Type B pancreatic cell (in vitro differentiated cells): Measurements from ENCODE around the gene RNF217. TPM values are rescaled to one million over a fixed set of nuclear protein-coding genes. Genes with fewer than 3 reads are reported as not detected.

Experiments used
- DNase-seq: peaks from one replicate; pipeline ENCODE4 v3.0.0; 2021; ENCODE audit warnings: mixed read lengths; ENCODE audit not compliant: unreplicated experiment; ENCODE audit errors: extremely low spot score
- H3K27ac Mint-ChIP-seq: 2 replicates; pipeline ENCODE4 v1.8.0; 2021; ENCODE audit warnings: mild to moderate bottlenecking, mixed read lengths
- H3K27me3 Mint-ChIP-seq: 2 replicates; pipeline ENCODE4 v1.8.0; 2021; ENCODE audit warnings: mixed read lengths
- H3K36me3 Mint-ChIP-seq: 2 replicates; pipeline ENCODE4 v1.8.0; 2021; ENCODE audit warnings: mixed read lengths
- H3K4me1 Mint-ChIP-seq: one replicate; pipeline ENCODE4 v1.8.0; 2021; ENCODE audit warnings: mixed read lengths; ENCODE audit not compliant: unreplicated experiment
- H3K4me3 Mint-ChIP-seq: 2 replicates; pipeline ENCODE4 v1.8.0; 2021; ENCODE audit warnings: mild to moderate bottlenecking, mixed read lengths
- H3K9me3 Mint-ChIP-seq: 2 replicates; pipeline ENCODE4 v1.8.0; 2021; ENCODE audit warnings: mixed read lengths
- total RNA-seq: library from RNA; stranded (reverse); gene quantifications from 2 replicates; pipeline ENCODE4 v1.2.1, GENCODE V29; 2021; ENCODE audit warnings: low replicate concordance
- TF ChIP-seq, protein P1 (sequence below): fragments of 200-600 bp; sonication (generic); conservative IDR thresholded peaks from 2 replicates; pipeline ENCODE4 v1.5.0; 2021; ENCODE audit warnings: antibody characterized with exemption, mild to moderate bottlenecking

RNF217 gene
- total RNA-seq, 1 donor from 2014 or later: 22.1 TPM

DNA sequence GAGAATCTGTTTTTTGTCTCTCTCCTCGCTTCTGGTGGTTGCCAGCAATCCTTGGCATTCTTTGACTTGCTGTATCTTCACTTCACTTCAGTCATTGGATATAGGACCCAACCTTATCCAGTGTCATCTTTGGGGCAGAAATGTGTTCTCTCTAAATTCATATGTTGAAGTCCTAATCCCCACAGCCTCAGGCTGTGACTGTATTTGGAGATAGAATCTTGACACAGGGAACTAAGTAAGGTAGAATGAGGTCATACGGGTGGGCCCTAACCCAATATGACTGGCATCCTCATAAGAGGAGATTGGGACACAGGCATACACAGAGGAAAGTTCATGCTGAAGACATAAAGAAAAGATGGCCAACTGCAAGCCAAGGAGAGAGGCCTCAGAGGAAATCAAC is 139.4 kb downstream of the RNF217 start:
- peaks cover 24% of the 10 kb centered on the region for H3K4me1 Mint-ChIP-seq
- TF ChIP-seq, protein P1, sequence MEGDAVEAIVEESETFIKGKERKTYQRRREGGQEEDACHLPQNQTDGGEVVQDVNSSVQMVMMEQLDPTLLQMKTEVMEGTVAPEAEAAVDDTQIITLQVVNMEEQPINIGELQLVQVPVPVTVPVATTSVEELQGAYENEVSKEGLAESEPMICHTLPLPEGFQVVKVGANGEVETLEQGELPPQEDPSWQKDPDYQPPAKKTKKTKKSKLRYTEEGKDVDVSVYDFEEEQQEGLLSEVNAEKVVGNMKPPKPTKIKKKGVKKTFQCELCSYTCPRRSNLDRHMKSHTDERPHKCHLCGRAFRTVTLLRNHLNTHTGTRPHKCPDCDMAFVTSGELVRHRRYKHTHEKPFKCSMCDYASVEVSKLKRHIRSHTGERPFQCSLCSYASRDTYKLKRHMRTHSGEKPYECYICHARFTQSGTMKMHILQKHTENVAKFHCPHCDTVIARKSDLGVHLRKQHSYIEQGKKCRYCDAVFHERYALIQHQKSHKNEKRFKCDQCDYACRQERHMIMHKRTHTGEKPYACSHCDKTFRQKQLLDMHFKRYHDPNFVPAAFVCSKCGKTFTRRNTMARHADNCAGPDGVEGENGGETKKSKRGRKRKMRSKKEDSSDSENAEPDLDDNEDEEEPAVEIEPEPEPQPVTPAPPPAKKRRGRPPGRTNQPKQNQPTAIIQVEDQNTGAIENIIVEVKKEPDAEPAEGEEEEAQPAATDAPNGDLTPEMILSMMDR: no peak
- no peaks in the 10 kb centered on the region for H3K36me3 Mint-ChIP-seq
- H3K4me3 Mint-ChIP-seq: peak overlapping the region; percentile 5
- H3K27me3 Mint-ChIP-seq: peaks cover 10% of the 10 kb centered on the region
- H3K9me3 Mint-ChIP-seq: no peaks in the 10 kb centered on the region
- peak overlapping the region; percentile 12 for H3K27ac Mint-ChIP-seq
- DNase-seq: no peak

- peaks cover 10% of the 10 kb centered on the region for H3K27me3 Mint-ChIP-seq
- no peak overlapping the region for H3K4me3 Mint-ChIP-seq
- peaks cover 24% of the 10 kb centered on the region for H3K4me1 Mint-ChIP-seq
- H3K27ac Mint-ChIP-seq: peak overlapping the region; percentile 12
- no peaks in the 10 kb centered on the region for H3K36me3 Mint-ChIP-seq
- no peaks in the 10 kb centered on the region for H3K9me3 Mint-ChIP-seq
- no peak for DNase-seq
- TF ChIP-seq, protein P1: no peak
Measured at GRCh38 chr6:125102411-125102810, 140.2 kb downstream of the RNF217 start.

- H3K36me3 Mint-ChIP-seq: no peaks in the 10 kb centered on the region
- H3K9me3 Mint-ChIP-seq: no peaks in the 10 kb centered on the region
- DNase-seq: no peak
- H3K4me1 Mint-ChIP-seq: peaks cover 24% of the 10 kb centered on the region
- H3K4me3 Mint-ChIP-seq: no peak overlapping the region
- H3K27ac Mint-ChIP-seq: no peak overlapping the region
- TF ChIP-seq, protein P1: no peak
- peaks cover 10% of the 10 kb centered on the region for H3K27me3 Mint-ChIP-seq
Measured at GRCh38 chr6:125102891-125103290, 140.7 kb downstream of the RNF217 start.

GRCh38 chr6:125104425-125104824 is 142.2 kb downstream of the RNF217 start:
- Mint-ChIP-seq H3K4me1 (peaks cover 24% of the 10 kb centered on the region), H3K27me3 (peaks cover 10% of the 10 kb centered on the region)

GRCh38 chr6:125107048-125107447 is 144.8 kb downstream of the RNF217 start:
- TF ChIP-seq, protein P1: no peak
- Mint-ChIP-seq H3K9me3 (peaks cover 24% of the 10 kb centered on the region), H3K4me3 (no peak overlapping the region), H3K27ac (no peak overlapping the region), H3K4me1 (peaks cover 13% of the 10 kb centered on the region), H3K27me3 (no peaks in the 10 kb centered on the region), H3K36me3 (peaks cover 7% of the 10 kb centered on the region)
- no peak for DNase-seq

More at GRCh38 chr6:125104425-125104824, 142.2 kb downstream of the RNF217 start:
- Mint-ChIP-seq H3K36me3 (no peaks in the 10 kb centered on the region), H3K9me3 (peaks cover under 1% of the 10 kb centered on the region), H3K27ac (peak overlapping the region; percentile 65), H3K4me3 (peak overlapping the region; percentile 42)
- TF ChIP-seq, protein P1: no peak
- no peak for DNase-seq

GRCh38 chr6:125107896-125108295 is 145.7 kb downstream of the RNF217 start:
- TF ChIP-seq, protein P1: no peak
- peaks cover 27% of the 10 kb centered on the region for H3K9me3 Mint-ChIP-seq
- H3K27me3 Mint-ChIP-seq: no peaks in the 10 kb centered on the region
- H3K27ac Mint-ChIP-seq: no peak overlapping the region
- peaks cover 12% of the 10 kb centered on the region for H3K4me1 Mint-ChIP-seq
- DNase-seq: no peak
- peaks cover 7% of the 10 kb centered on the region for H3K36me3 Mint-ChIP-seq
- H3K4me3 Mint-ChIP-seq: no peak overlapping the region
